Tibial nerve (tissue), 4 donors: Measurements from ENCODE around the gene CA10. TPM values are rescaled to one million over a fixed set of nuclear protein-coding genes. Genes with fewer than 3 reads are reported as not detected.

Source experiments
- DNase-seq, 2 donors: peaks; one replicate each; pipeline ENCODE4 v3.0.0-alpha.2; 2019; ENCODE audit warnings: low spot score in 2 of 2
- H3K27ac ChIP-seq, 4 donors: fragments of 200-600 bp; sonication (generic) in 3 of 4; one replicate each; pipeline ENCODE4 v1.5.1; 2017 to 2019; ENCODE audit warnings: mild to moderate bottlenecking in 1 of 4
- H3K27me3 ChIP-seq, 2 donors: fragments of 200-600 bp; sonication (generic) in 1 of 2; one replicate each; pipeline versions ENCODE4 v1.5.1 to v1.6.0; 2017 to 2019
- H3K36me3 ChIP-seq, 3 donors: fragments of 200-600 bp; sonication (generic); one replicate each; pipeline ENCODE4 v1.5.1; 2018 to 2019
- H3K4me1 ChIP-seq, 4 donors: fragments of 200-600 bp; sonication (generic) in 3 of 4; one replicate each; pipeline ENCODE4 v1.5.1; 2017 to 2019
- H3K4me3 ChIP-seq, 4 donors: fragments of 200-600 bp; sonication (generic) in 3 of 4; one replicate each; pipeline ENCODE4 v1.5.1; 2017 to 2019; ENCODE audit warnings: mild to moderate bottlenecking in 1 of 4, moderate library complexity in 1 of 4
- H3K9me3 ChIP-seq, 4 donors: fragments of 200-600 bp; sonication (generic) in 3 of 4; one replicate each; pipeline ENCODE4 v1.5.1; 2017 to 2019
- CTCF ChIP-seq, 5 experiments: fragments of 200-600 bp in 3 of 5; fragments of 450-650 bp in 2 of 5; sonication (generic) in 3 of 5; IDR thresholded peaks; one replicate each; pipeline ENCODE4 v1.5.1; 2016 to 2019; ENCODE audit warnings: antibody characterized with exemption in 5 of 5, mild to moderate bottlenecking in 3 of 5, moderate library complexity in 2 of 5
- EP300 ChIP-seq, 2 donors: sonication (generic); formaldehyde crosslinking; IDR thresholded peaks; one replicate each; pipeline ENCODE4 v1.6.1; 2017; ENCODE audit warnings: antibody characterized with exemption in 2 of 2, mild to moderate bottlenecking in 1 of 2
- POLR2A ChIP-seq, 2 donors: fragments of 450-650 bp; IDR thresholded peaks; one replicate each; pipeline ENCODE4 v1.6.1; 2017; ENCODE audit warnings: antibody characterized with exemption in 2 of 2, mild to moderate bottlenecking in 2 of 2, moderate library complexity in 2 of 2
- WGBS, 2 donors: methylation state at CpG; one replicate each; pipeline ENCODE4 v1.1.5; 2018; 5-methylcytosine and 5-hydroxymethylcytosine counted together
- total RNA-seq, 4 donors: library from RNA; depleted of rRNA; stranded (reverse); fragments of >200 nt; gene quantifications; one replicate each; pipeline ENCODE4 v1.1.0, GENCODE V29; 2016

Gene CA10
- total RNA-seq, 4 donors from 2014 or later, result not detected

DNA sequence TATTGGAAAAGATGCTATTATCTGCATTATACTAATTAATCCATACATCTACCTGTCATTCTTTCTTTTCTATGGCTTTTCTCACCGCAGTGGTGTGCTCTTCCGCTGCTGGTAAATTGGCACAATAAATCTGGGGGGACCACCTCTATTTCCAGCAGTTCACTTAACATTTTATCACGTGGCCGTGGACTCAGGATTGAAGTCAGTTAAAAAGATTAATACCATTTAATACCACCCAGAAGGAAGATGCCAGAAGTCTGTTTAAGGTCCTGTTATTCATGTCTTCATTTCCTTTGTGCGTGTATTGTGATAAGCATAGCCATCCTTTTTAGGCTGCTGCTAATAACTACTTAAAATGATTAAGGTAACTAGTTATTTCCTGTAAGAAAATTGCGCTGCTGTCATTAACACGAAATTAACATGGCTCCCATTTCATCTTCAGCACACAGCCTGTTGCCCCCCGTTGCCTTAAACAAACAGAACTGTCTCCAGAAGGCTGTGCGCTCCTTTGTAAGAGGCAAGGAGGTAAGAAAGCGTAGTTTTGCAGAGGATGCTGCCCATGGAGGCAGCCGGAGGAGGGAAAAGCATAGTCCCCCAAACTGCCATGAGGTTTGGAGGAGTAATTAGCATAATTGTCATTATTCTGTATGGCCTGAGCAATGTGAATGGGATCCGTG lies 483.8 kb downstream of the CA10 start:
- no peak overlapping the region for H3K27ac ChIP-seq
- 64 to 71% methylated on average over 12 of the region's 12 CpGs for WGBS, 2 donors
- H3K36me3 ChIP-seq, result no peaks in the 10 kb centered on the region
- no peaks in the 10 kb centered on the region for H3K9me3 ChIP-seq
- no peaks in the 10 kb centered on the region for H3K4me1 ChIP-seq
- no peaks in the 10 kb centered on the region for H3K27me3 ChIP-seq
- DNase-seq, result no peak
- no peak overlapping the region for H3K4me3 ChIP-seq
- TF ChIP-seq EP300 (IDR thresholded peaks at IDR 0.05) (no peak), POLR2A (IDR thresholded peaks at IDR 0.05) (no peak), CTCF (IDR thresholded peaks at IDR 0.05) (no peak)

DNA sequence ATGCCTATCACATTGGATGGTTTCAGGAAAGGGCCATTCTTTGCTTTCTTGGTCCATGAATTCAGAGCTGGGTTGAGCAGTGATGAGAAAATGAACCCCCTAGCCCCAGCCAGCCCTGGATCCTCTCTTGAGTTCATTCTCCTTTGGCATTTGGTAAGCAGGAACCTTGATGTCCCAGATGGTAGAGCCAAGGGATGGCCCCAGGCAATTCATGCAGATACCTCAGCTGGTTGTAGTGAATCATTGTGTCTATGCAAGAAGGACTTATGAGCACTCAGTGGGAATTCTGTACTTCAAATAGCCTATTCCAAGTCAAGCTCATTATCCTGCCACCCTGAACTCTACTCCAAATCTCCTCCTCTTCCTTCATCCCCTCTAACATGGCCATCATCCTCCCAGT lies 485.4 kb downstream of the CA10 start:
- Histone ChIP-seq H3K4me1 (no peaks in the 10 kb centered on the region), H3K27me3 (no peaks in the 10 kb centered on the region), H3K27ac (no peak overlapping the region), H3K36me3 (no peaks in the 10 kb centered on the region), H3K4me3 (no peak overlapping the region), H3K9me3 (peaks cover 0 to 8% (median 0%) of the 10 kb centered on the region in 4 donors)
- DNase-seq, result no peak
- TF ChIP-seq CTCF (IDR thresholded peaks at IDR 0.05) (no peak), POLR2A (IDR thresholded peaks at IDR 0.05) (no peak), EP300 (IDR thresholded peaks at IDR 0.05) (no peak)

GRCh38 chr17:51672065-51672464 lies 486.4 kb downstream of the CA10 start:
- WGBS, 2 donors, result 46 to 64% methylated on average over 4 of the region's 4 CpGs
- DNase-seq, result no peak
- H3K27ac ChIP-seq, result no peak overlapping the region
- H3K36me3 ChIP-seq, result no peaks in the 10 kb centered on the region
- no peaks in the 10 kb centered on the region for H3K4me1 ChIP-seq
- peaks cover 0 to 8% (median 0%) of the 10 kb centered on the region in 4 donors for H3K9me3 ChIP-seq
- H3K27me3 ChIP-seq, result no peaks in the 10 kb centered on the region
- TF ChIP-seq EP300 (IDR thresholded peaks at IDR 0.05), result no peak
- no peak for TF ChIP-seq POLR2A (IDR thresholded peaks at IDR 0.05)
- no peak for TF ChIP-seq CTCF (IDR thresholded peaks at IDR 0.05)
- no peak overlapping the region for H3K4me3 ChIP-seq

- no peak for TF ChIP-seq CTCF (IDR thresholded peaks at IDR 0.05)
- no peak for TF ChIP-seq EP300 (IDR thresholded peaks at IDR 0.05)
- no peak for TF ChIP-seq POLR2A (IDR thresholded peaks at IDR 0.05)
- Histone ChIP-seq H3K9me3 (peaks cover 0 to 8% (median 0%) of the 10 kb centered on the region in 4 donors), H3K4me1 (no peaks in the 10 kb centered on the region), H3K27ac (no peak overlapping the region), H3K27me3 (no peaks in the 10 kb centered on the region), H3K36me3 (no peaks in the 10 kb centered on the region), H3K4me3 (no peak overlapping the region)
- WGBS, 2 donors, result 77 to 81% methylated on average over 3 of the region's 3 CpGs
- no peak for DNase-seq
Measured at GRCh38 chr17:51670899-51671298, 487.6 kb downstream of the CA10 start.

- Histone ChIP-seq H3K4me1 (no peaks in the 10 kb centered on the region), H3K9me3 (peaks cover 0 to 8% (median 0%) of the 10 kb centered on the region in 4 donors), H3K27me3 (no peaks in the 10 kb centered on the region), H3K4me3 (no peak overlapping the region), H3K27ac (no peak overlapping the region), H3K36me3 (no peaks in the 10 kb centered on the region)
- 84 to 88% methylated on average over 9 to 10 of the region's 11 CpGs for WGBS, 2 donors
- no peak for DNase-seq
- TF ChIP-seq CTCF (IDR thresholded peaks at IDR 0.05), result no peak
- no peak for TF ChIP-seq EP300 (IDR thresholded peaks at IDR 0.05)
- no peak for TF ChIP-seq POLR2A (IDR thresholded peaks at IDR 0.05)
Measured at GRCh38 chr17:51668963-51669246, 489.6 kb downstream of the CA10 start.
